K562 (cell line): Measurements from ENCODE around the gene TEX54. TPM values are rescaled to one million over a fixed set of nuclear protein-coding genes. Genes with fewer than 3 reads are reported as not detected.

Experiments used
- ERF ChIP-seq: fragments of 450-650 bp; formaldehyde crosslinking; IDR thresholded peaks from 2 replicates; pipeline ENCODE4 v1.4.0; 2020; ENCODE audit warnings: mild to moderate bottlenecking, mixed read lengths
- NCOA2 ChIP-seq, 2 experiments: fragments of 450-650 bp; IDR thresholded peaks; 2 replicates each; pipeline ENCODE4 v1.6.1; 2018; ENCODE audit warnings: mild to moderate bottlenecking in 2 of 2, moderate library complexity in 1 of 2; ENCODE audit not compliant: partially characterized antibody in 2 of 2
- NKRF ChIP-seq: fragments of 450-650 bp; IDR thresholded peaks from 2 replicates; pipeline ENCODE4 v1.6.1; 2016; ENCODE audit warnings: borderline replicate concordance
- PML ChIP-seq: IDR thresholded peaks from 2 replicates; pipeline ENCODE4 v1.6.1; 2012; ENCODE audit warnings: low read length, inconsistent platforms
- SAP30 ChIP-seq: fragments of 200-600 bp; sonication (generic); IDR thresholded peaks from 2 replicates; pipeline ENCODE4 v1.6.1; 2012; ENCODE audit warnings: borderline replicate concordance, low read depth, mild to moderate bottlenecking, moderate library complexity, low read length, control low read depth, inconsistent platforms; ENCODE audit not compliant: insufficient read depth, poor library complexity, severe bottlenecking
- STAG1 ChIP-seq: sonication (generic); formaldehyde crosslinking; IDR thresholded peaks from 2 replicates; pipeline ENCODE4 v1.5.0; 2020; ENCODE audit warnings: missing genetic modification reagents, borderline replicate concordance
- SUPT5H ChIP-seq: fragments of 450-650 bp; IDR thresholded peaks from 2 replicates; pipeline ENCODE4 v1.6.1; 2016
- TEAD2 ChIP-seq: fragments of 450-650 bp; IDR thresholded peaks from 2 replicates; pipeline ENCODE4 v1.6.1; 2016; ENCODE audit warnings: missing genetic modification characterization, control low read depth, missing compliant biosample characterization
- TRIM25 ChIP-seq: fragments of 450-650 bp; IDR thresholded peaks from 2 replicates; pipeline ENCODE4 v1.7.0; 2016; ENCODE audit warnings: borderline replicate concordance
- ZBTB7A ChIP-seq: IDR thresholded peaks from 2 replicates; pipeline ENCODE4 v1.6.1; 2011; ENCODE audit warnings: low read depth, mild to moderate bottlenecking, low read length, moderate library complexity, borderline replicate concordance; ENCODE audit not compliant: control insufficient read depth
- ZNF282 ChIP-seq: sonication (generic); formaldehyde crosslinking; IDR thresholded peaks from 2 replicates; pipeline ENCODE4 v1.8.1; 2023; ENCODE audit warnings: missing genetic modification reagents
- ZNF436 ChIP-seq: fragments of 250-450, 450-650 bp; sonication (Bioruptor Pico); formaldehyde crosslinking; IDR thresholded peaks from 2 replicates; pipeline ENCODE4 v1.7.0; 2020; ENCODE audit warnings: mild to moderate bottlenecking
- polyA plus RNA-seq, 8 experiments: library from polyadenylated mRNA; depleted of rRNA in 4 of 8; stranded (reverse) in 5 of 8; unstranded in 3 of 8; fragments of >200 nt; fragmentation: Nextera tagmentation in 2 of 8; fragmentation: Illumina TruSeq in 1 of 8; extraction: Ambion mirVana in 2 of 8; extraction: Trizol in 1 of 8; gene quantifications; 2 replicates each; pipeline versions ENCODE4 v1.2.1 to v1.2.3, GENCODE V29; 2011 to 2014; ENCODE audit warnings: inconsistent platforms in 1 of 8, missing spikeins in 1 of 8
- total RNA-seq, 7 experiments: library from RNA; depleted of rRNA in 6 of 7; stranded (reverse); fragments of >200 nt in 6 of 7; fragmentation: Illumina TruSeq in 2 of 7; extraction: Trizol in 2 of 7; gene quantifications; 2 replicates each; pipeline versions ENCODE4 v1.2.1 to v1.2.3, GENCODE V29; 2011 to 2021; ENCODE audit warnings: low replicate concordance in 1 of 7
- TF ChIP-seq, protein P1 (sequence below): sonication (generic); formaldehyde crosslinking; IDR thresholded peaks from 2 replicates; pipeline ENCODE4 v1.8.0; 2022; ENCODE audit warnings: mild to moderate bottlenecking, missing genetic modification reagents, borderline replicate concordance
- TF ChIP-seq, protein P2 (sequence below): fragments of 450-650 bp; formaldehyde crosslinking; IDR thresholded peaks from 2 replicates; pipeline ENCODE4 v1.4.0; 2022; ENCODE audit warnings: missing genetic modification characterization

Gene TEX54
- total and polyA plus RNA-seq, 9 of the 15 experiments (the other 6 are each of a cell fraction or from before 2014, with no cell fraction given), result not detected

DNA sequence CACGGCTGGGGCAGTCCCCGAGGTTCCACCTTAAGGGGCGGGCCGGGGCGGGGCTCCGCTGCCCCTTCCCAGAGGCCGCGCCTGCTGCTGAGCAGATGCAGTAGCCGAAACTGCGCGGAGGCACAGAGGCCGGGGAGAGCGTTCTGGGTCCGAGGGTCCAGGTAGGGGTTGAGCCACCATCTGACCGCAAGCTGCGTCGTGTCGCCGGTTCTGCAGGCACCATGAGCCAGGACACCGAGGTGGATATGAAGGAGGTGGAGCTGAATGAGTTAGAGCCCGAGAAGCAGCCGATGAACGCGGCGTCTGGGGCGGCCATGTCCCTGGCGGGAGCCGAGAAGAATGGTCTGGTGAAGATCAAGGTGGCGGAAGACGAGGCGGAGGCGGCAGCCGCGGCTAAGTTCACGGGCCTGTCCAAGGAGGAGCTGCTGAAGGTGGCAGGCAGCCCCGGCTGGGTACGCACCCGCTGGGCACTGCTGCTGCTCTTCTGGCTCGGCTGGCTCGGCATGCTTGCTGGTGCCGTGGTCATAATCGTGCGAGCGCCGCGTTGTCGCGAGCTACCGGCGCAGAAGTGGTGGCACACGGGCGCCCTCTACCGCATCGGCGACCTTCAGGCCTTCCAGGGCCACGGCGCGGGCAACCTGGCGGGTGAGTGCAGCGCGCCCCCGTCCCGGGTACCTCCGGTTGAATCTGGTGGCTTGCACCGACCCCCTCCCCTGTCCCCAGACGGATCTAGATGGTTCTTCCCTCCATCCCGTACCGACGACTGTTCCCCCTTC lies 48.4 kb upstream of the TEX54 start, which contains the start of gene SLC3A2 (continued):
- no peak for TF ChIP-seq TRIM25
- TF ChIP-seq, protein P1, sequence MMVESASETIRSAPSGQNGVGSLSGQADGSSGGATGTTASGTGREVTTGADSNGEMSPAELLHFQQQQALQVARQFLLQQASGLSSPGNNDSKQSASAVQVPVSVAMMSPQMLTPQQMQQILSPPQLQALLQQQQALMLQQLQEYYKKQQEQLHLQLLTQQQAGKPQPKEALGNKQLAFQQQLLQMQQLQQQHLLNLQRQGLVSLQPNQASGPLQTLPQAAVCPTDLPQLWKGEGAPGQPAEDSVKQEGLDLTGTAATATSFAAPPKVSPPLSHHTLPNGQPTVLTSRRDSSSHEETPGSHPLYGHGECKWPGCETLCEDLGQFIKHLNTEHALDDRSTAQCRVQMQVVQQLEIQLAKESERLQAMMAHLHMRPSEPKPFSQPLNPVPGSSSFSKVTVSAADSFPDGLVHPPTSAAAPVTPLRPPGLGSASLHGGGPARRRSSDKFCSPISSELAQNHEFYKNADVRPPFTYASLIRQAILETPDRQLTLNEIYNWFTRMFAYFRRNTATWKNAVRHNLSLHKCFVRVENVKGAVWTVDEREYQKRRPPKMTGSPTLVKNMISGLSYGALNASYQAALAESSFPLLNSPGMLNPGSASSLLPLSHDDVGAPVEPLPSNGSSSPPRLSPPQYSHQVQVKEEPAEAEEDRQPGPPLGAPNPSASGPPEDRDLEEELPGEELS (CRISPR knock-in tag), result no peak; the same call in none of the 2 replicates
- TF ChIP-seq PML, result peak; percentile 84; the same call in 1 of the 2 replicates
- TF ChIP-seq ZNF436, result no peak
- TF ChIP-seq ZBTB7A, result peak; percentile 80; the same call in 1 of the 2 replicates
- peak; percentile 50 for TF ChIP-seq STAG1
- no peak for TF ChIP-seq TEAD2 (tag)
- no peak for TF ChIP-seq NCOA2 (IDR thresholded peaks at IDR 0.05; ENCODE audit: partially characterized antibody in 2 of 2)
- peak; percentile 38; the same call in 1 of the 2 replicates for TF ChIP-seq ZNF282
- TF ChIP-seq NKRF, result peak; percentile 92
- peak; percentile 59 for TF ChIP-seq SAP30
- peak; percentile 100 for TF ChIP-seq SUPT5H
- TF ChIP-seq, protein P2, sequence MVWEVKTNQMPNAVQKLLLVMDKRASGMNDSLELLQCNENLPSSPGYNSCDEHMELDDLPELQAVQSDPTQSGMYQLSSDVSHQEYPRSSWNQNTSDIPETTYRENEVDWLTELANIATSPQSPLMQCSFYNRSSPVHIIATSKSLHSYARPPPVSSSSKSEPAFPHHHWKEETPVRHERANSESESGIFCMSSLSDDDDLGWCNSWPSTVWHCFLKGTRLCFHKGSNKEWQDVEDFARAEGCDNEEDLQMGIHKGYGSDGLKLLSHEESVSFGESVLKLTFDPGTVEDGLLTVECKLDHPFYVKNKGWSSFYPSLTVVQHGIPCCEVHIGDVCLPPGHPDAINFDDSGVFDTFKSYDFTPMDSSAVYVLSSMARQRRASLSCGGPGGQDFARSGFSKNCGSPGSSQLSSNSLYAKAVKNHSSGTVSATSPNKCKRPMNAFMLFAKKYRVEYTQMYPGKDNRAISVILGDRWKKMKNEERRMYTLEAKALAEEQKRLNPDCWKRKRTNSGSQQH (CRISPR knock-in tag), result peak; percentile 93; the same call in 1 of the 2 replicates
- TF ChIP-seq ERF, result 0 out of 2 replicates have a peak, but pooled peaks have one; percentile 33
